MM.1S (cell line): ENCODE measurements around the gene FUOM.

ENCODE experiments used
- CTCF ChIP-seq: fragments of 300-600 bp; sonication (generic); IDR thresholded peaks from 2 replicates; pipeline ENCODE4 v1.5.1; 2016; ENCODE audit warnings: antibody characterized with exemption, low read length, mixed read lengths
- EZH2 ChIP-seq: fragments of 300-600 bp; sonication (generic); optimal IDR thresholded peaks from 2 replicates; pipeline ENCODE3; 2017; ENCODE audit warnings: low read depth, mild to moderate bottlenecking, antibody characterized with exemption, low read length, mixed read lengths
- EZH2phosphoT487 ChIP-seq: fragments of 300-600 bp; sonication (generic); IDR thresholded peaks from 2 replicates; pipeline ENCODE4 v1.6.1; 2018; ENCODE audit warnings: antibody characterized with exemption, low read length

GRCh38 chr10:133336118-133336576 is 21.7 kb downstream of the FUOM start:
- no peak for TF ChIP-seq CTCF
- no peak for TF ChIP-seq EZH2
- no peak for TF ChIP-seq EZH2phosphoT487
